GM19351 (cell line): Measurements from ENCODE around the gene WNT10A.
A peak's percentile ranks its signal among the peaks of the same experiment; 100 is the strongest.

Experiments used
- ATAC-seq: cut with Tn5 transposase; IDR thresholded peaks from one replicate; pipeline ENCODE4 v1.9.1; 2021; ENCODE audit warnings: mild to moderate bottlenecking, moderate library complexity; ENCODE audit not compliant: unreplicated experiment

The WNT10A gene

GRCh38 chr2:218892693-218893348, 12.2 kb downstream of the WNT10A start:
- ATAC-seq: peak; percentile 35

- no peak for ATAC-seq
Observed at GRCh38 chr2:218893349-218894150, 12.9 kb downstream of the WNT10A start.

- no peak for ATAC-seq
Observed at GRCh38 chr2:218894151-218894879, 13.7 kb downstream of the WNT10A start.

GRCh38 chr2:218894880-218895157, 14.2 kb downstream of the WNT10A start:
- ATAC-seq: no peak

- no peak for ATAC-seq
Observed at GRCh38 chr2:218895326-218895725, 14.7 kb downstream of the WNT10A start.

- peak; percentile 23 for ATAC-seq
Observed at GRCh38 chr2:218895759-218896500, 15.3 kb downstream of the WNT10A start.

- ATAC-seq: peak; percentile 61
Observed at GRCh38 chr2:218896501-218897393, 16.1 kb downstream of the WNT10A start.

GRCh38 chr2:218897394-218898108, 16.9 kb downstream of the WNT10A start:
- no peak for ATAC-seq

GRCh38 chr2:218898109-218898878, 17.6 kb downstream of the WNT10A start:
- ATAC-seq: peak; percentile 36

GRCh38 chr2:218899147-218899546, 18.5 kb downstream of the WNT10A start:
- no peak for ATAC-seq

GRCh38 chr2:218902427-218902826, 21.8 kb downstream of the WNT10A start:
- ATAC-seq: no peak

GRCh38 chr2:218904176-218904575, 23.5 kb downstream of the WNT10A start:
- no peak for ATAC-seq

GRCh38 chr2:218908721-218909619, 28.3 kb downstream of the WNT10A start:
- peak; percentile 91 for ATAC-seq

GRCh38 chr2:218910741-218911140, 30.1 kb downstream of the WNT10A start:
- ATAC-seq: no peak

- no peak for ATAC-seq
Observed at GRCh38 chr2:218920504-218920903, 39.9 kb downstream of the WNT10A start.

GRCh38 chr2:218924757-218925156, 44.1 kb downstream of the WNT10A start:
- ATAC-seq: no peak

GRCh38 chr2:218925434-218925833, 44.8 kb downstream of the WNT10A start:
- no peak for ATAC-seq

GRCh38 chr2:218927422-218927821, 46.8 kb downstream of the WNT10A start:
- no peak for ATAC-seq
